GM12801 (cell line): ENCODE results near the gene CNN3.

Experiments used
- CTCF ChIP-seq: IDR thresholded peaks from one replicate; pipeline ENCODE4 v1.5.1; 2011; ENCODE audit warnings: control low read depth; ENCODE audit not compliant: insufficient read length; ENCODE audit errors: extremely low read depth

Gene CNN3

GRCh38 chr1:94888201-94888600 lies 38.7 kb downstream of the CNN3 start:
- TF ChIP-seq CTCF: no peak

- TF ChIP-seq CTCF: no peak
These were observed 39.2 kb downstream of the CNN3 start for GRCh38 chr1:94887603-94888171.

GRCh38 chr1:94887106-94887505 lies 39.8 kb downstream of the CNN3 start:
- TF ChIP-seq CTCF: no peak

- no peak for TF ChIP-seq CTCF
These were observed 40.5 kb downstream of the CNN3 start for GRCh38 chr1:94886361-94886760.

- TF ChIP-seq CTCF: no peak
These were observed 42.4 kb downstream of the CNN3 start for GRCh38 chr1:94884507-94884906.

GRCh38 chr1:94884106-94884505 lies 42.8 kb downstream of the CNN3 start:
- TF ChIP-seq CTCF: no peak

- TF ChIP-seq CTCF: no peak
These were observed 43.2 kb downstream of the CNN3 start for GRCh38 chr1:94883691-94884090.
